ENCODE data around the gene TICAM1. TPM values are rescaled to one million over a fixed set of nuclear protein-coding genes. Genes with fewer than 3 reads are reported as not detected.

The TICAM1 gene
- total and polyA plus RNA-seq, 2 experiments from 2014 or later, result 0.32 to 0.38 TPM

- no peak for TF ChIP-seq REST (IDR thresholded peaks at IDR 0.05; ENCODE audit: unreplicated experiment)
- no peak for TF ChIP-seq ZNF331 (CRISPR knock-in tag; IDR thresholded peaks at IDR 0.05; ENCODE audit: low read depth)
These were observed 47.5 kb upstream of the TICAM1 start (continued) for GRCh38 chr19:4879041-4879440.

GRCh38 chr19:4878491-4878968 is 47.0 kb upstream of the TICAM1 start:
- H3K4me3 Mint-ChIP-seq, result no peak overlapping the region; the same call in 2 of the 3 replicates
- peak; percentile 60 for DNase-seq (ENCODE audit: low spot score)
- peak overlapping the region; percentile 45; the same call in 1 of the 2 replicates for H3K4me2 ChIP-seq

GRCh38 chr19:4877753-4878490 is 46.4 kb upstream of the TICAM1 start:
- no peak overlapping the region for H3K27ac ChIP-seq (ENCODE audit: low read depth)
- TF ChIP-seq NANOG (IDR thresholded peaks at IDR 0.05; ENCODE audit: borderline replicate concordance), result no peak
- TF ChIP-seq ZNF114 (CRISPR knock-in tag; IDR thresholded peaks at IDR 0.05), result no peak
- no peak for TF ChIP-seq CREB1 (CRISPR knock-in tag; IDR thresholded peaks at IDR 0.05; ENCODE audit: low read depth)
- no peak for TF ChIP-seq CTCF (conservative IDR thresholded peaks at IDR 0.05; ENCODE audit: low read depth in 2 of 2)
- TF ChIP-seq EZH2 (IDR thresholded peaks at IDR 0.05; ENCODE audit: low read depth, unreplicated experiment), result no peak
- no peak for TF ChIP-seq POLR2AphosphoS5 (IDR thresholded peaks at IDR 0.05; ENCODE audit: low read depth)
- ATAC-seq, result peak; percentile 49
- no peaks in the 10 kb centered on the region for H3K27me3 ChIP-seq (ENCODE audit: insufficient read depth)
- no peak overlapping the region for H3K4me3 ChIP-seq
- peak overlapping the region; percentile 45 for H3K4me2 ChIP-seq
- Mint-ChIP-seq H3K36me3 (ENCODE audit: low read depth) (no peaks in the 10 kb centered on the region), H3K4me1 (peaks cover 9% of the 10 kb centered on the region; the same call in 1 of the 3 replicates), H3K27ac (no peak overlapping the region), H3K4me3 (no peak overlapping the region), H3K9me3 (no peaks in the 10 kb centered on the region), H3K27me3 (ENCODE audit: insufficient read depth, low read depth, poor library complexity) (peaks cover 13% of the 10 kb centered on the region)
- 0 out of 2 replicates have a peak, but pooled peaks cover 2% of the 10 kb centered on the region for H4K20me1 ChIP-seq (replicated peaks; ENCODE audit: insufficient read depth)
- H3K4me1 ChIP-seq (ENCODE audit: insufficient read depth), result peaks cover 17% of the 10 kb centered on the region; the same call in 1 of the 2 replicates
- no peaks in the 10 kb centered on the region for H3F3A ChIP-seq (replicated peaks; ENCODE audit: low read depth)
- DNase-seq (ENCODE audit: low spot score), result peak; percentile 27
- no peaks in the 10 kb centered on the region for H3K36me3 ChIP-seq (ENCODE audit: insufficient read depth)
- no peaks in the 10 kb centered on the region for H3K9me2 ChIP-seq (ENCODE audit: insufficient read depth)
- peak overlapping the region; percentile 76; the same call in 1 of the 2 replicates for H2AFZ ChIP-seq
- no peaks in the 10 kb centered on the region for H3K79me2 ChIP-seq (replicated peaks; ENCODE audit: insufficient read depth)

More at GRCh38 chr19:4878491-4878968, 47.0 kb upstream of the TICAM1 start:
- Histone ChIP-seq H3K27me3 (ENCODE audit: insufficient read depth) (no peaks in the 10 kb centered on the region), H3K36me3 (ENCODE audit: insufficient read depth) (no peaks in the 10 kb centered on the region), H3F3A (replicated peaks; ENCODE audit: low read depth) (no peaks in the 10 kb centered on the region), H3K4me3 (no peak overlapping the region), H3K27ac (ENCODE audit: low read depth) (no peak overlapping the region), H3K4me1 (ENCODE audit: insufficient read depth) (peaks cover 17% of the 10 kb centered on the region; the same call in 1 of the 2 replicates), H3K9me2 (ENCODE audit: insufficient read depth) (no peaks in the 10 kb centered on the region), H4K20me1 (replicated peaks; ENCODE audit: insufficient read depth) (0 out of 2 replicates have a peak, but pooled peaks cover 2% of the 10 kb centered on the region), H2AFZ (peak overlapping the region; percentile 76; the same call in 1 of the 2 replicates), H3K79me2 (replicated peaks; ENCODE audit: insufficient read depth) (no peaks in the 10 kb centered on the region)
- Mint-ChIP-seq H3K36me3 (ENCODE audit: low read depth) (no peaks in the 10 kb centered on the region), H3K9me3 (no peaks in the 10 kb centered on the region), H3K27me3 (ENCODE audit: insufficient read depth, low read depth, poor library complexity) (peaks cover 14% of the 10 kb centered on the region), H3K4me1 (peaks cover 9% of the 10 kb centered on the region; the same call in 1 of the 3 replicates), H3K27ac (no peak overlapping the region)
- no peak for TF ChIP-seq ETS1 (IDR thresholded peaks at IDR 0.05)
- TF ChIP-seq POLR2AphosphoS5 (IDR thresholded peaks at IDR 0.05; ENCODE audit: low read depth), result no peak
- TF ChIP-seq EZH2phosphoT487 (IDR thresholded peaks at IDR 0.05; ENCODE audit: unreplicated experiment), result no peak
- TF ChIP-seq ZNF114 (CRISPR knock-in tag; IDR thresholded peaks at IDR 0.05), result no peak
- TF ChIP-seq ZNF331 (CRISPR knock-in tag; IDR thresholded peaks at IDR 0.05; ENCODE audit: low read depth), result no peak
- peak; percentile 51 for ATAC-seq

All from GM23338 (cell line).